Liver (tissue), 9 donors: ENCODE data around the gene TXNDC17. TPM values are rescaled to one million over a fixed set of nuclear protein-coding genes. Genes with fewer than 3 reads are reported as not detected.
"Not testable (repeated sequence)": the region's sequence is repeated elsewhere in the genome, so short reads cannot be mapped to it uniquely, and the experiment has no call there.

Experiments
- DNase-seq: peaks from one replicate; pipeline ENCODE4 v3.0.0-alpha.2; 2017; ENCODE audit warnings: low spot score
- H3K27ac ChIP-seq, 2 donors: one replicate each; pipeline ENCODE4 v1.7.0; 2013; ENCODE audit warnings: inconsistent platforms in 2 of 2, low read length in 2 of 2, control low read depth in 1 of 2, low read depth in 1 of 2, mild to moderate bottlenecking in 1 of 2
- H3K27me3 ChIP-seq, 4 donors: one replicate each; pipeline versions ENCODE4 v1.6.1 to v1.7.0; 2013; ENCODE audit warnings: low read length in 3 of 4, inconsistent platforms in 1 of 4, mild to moderate bottlenecking in 1 of 4, moderate library complexity in 1 of 4; ENCODE audit not compliant: control insufficient read depth in 4 of 4, insufficient read depth in 4 of 4
- H3K36me3 ChIP-seq, 4 donors: one replicate each; pipeline versions ENCODE4 v1.6.1 to v1.7.0; 2013; ENCODE audit warnings: low read length in 3 of 4, mild to moderate bottlenecking in 3 of 4, low read depth in 1 of 4, moderate library complexity in 1 of 4; ENCODE audit not compliant: control insufficient read depth in 4 of 4, insufficient read depth in 3 of 4
- H3K4me1 ChIP-seq, 4 donors: one replicate each; pipeline versions ENCODE4 v1.6.1 to v1.7.0; 2013; ENCODE audit warnings: low read length in 3 of 4, mild to moderate bottlenecking in 3 of 4, moderate library complexity in 1 of 4; ENCODE audit not compliant: control insufficient read depth in 4 of 4, insufficient read depth in 4 of 4
- H3K4me3 ChIP-seq, 3 donors: one replicate each; pipeline versions ENCODE4 v1.6.1 to v1.7.0; 2013; ENCODE audit warnings: low read length in 3 of 3, control low read depth in 1 of 3, low read depth in 1 of 3, mild to moderate bottlenecking in 1 of 3
- H3K9ac ChIP-seq, 2 donors: one replicate each; pipeline ENCODE4 v1.7.0; 2013; ENCODE audit warnings: low read length in 2 of 2, mild to moderate bottlenecking in 2 of 2, moderate library complexity in 2 of 2, control low read depth in 1 of 2, low read depth in 1 of 2
- H3K9me3 ChIP-seq, 4 donors: one replicate each; pipeline versions ENCODE4 v1.6.1 to v1.7.0; 2013; ENCODE audit warnings: low read length in 3 of 4; ENCODE audit not compliant: control insufficient read depth in 4 of 4
- FOXA1 ChIP-seq: IDR thresholded peaks from 2 replicates; pipeline ENCODE4 v1.6.1; 2016; ENCODE audit warnings: antibody characterized with exemption
- FOXA2 ChIP-seq: IDR thresholded peaks from 2 replicates; pipeline ENCODE4 v1.6.1; 2016; ENCODE audit warnings: antibody characterized with exemption
- GABPA ChIP-seq, 2 donors: IDR thresholded peaks in 1 of 2; conservative IDR thresholded peaks in 1 of 2; 2 replicates each; pipeline ENCODE4 v1.6.1; 2016; ENCODE audit warnings: antibody characterized with exemption in 2 of 2, mild to moderate bottlenecking in 1 of 2, moderate library complexity in 1 of 2
- HNF4A ChIP-seq, 2 donors: conservative IDR thresholded peaks; 2 replicates each; pipeline ENCODE4 v1.6.1; 2016; ENCODE audit warnings: antibody characterized with exemption in 2 of 2, mild to moderate bottlenecking in 2 of 2
- HNF4G ChIP-seq: IDR thresholded peaks from 2 replicates; pipeline ENCODE4 v1.6.1; 2016; ENCODE audit warnings: antibody characterized with exemption
- JUND ChIP-seq, 2 donors: IDR thresholded peaks; 2 replicates each; pipeline ENCODE4 v1.6.1; 2016; ENCODE audit warnings: antibody characterized with exemption in 2 of 2
- NR2F2 ChIP-seq: IDR thresholded peaks from 2 replicates; pipeline ENCODE4 v1.6.1; 2016; ENCODE audit warnings: antibody characterized with exemption
- RAD21 ChIP-seq, 2 donors: IDR thresholded peaks; 2 replicates each; pipeline ENCODE4 v1.6.1; 2016; ENCODE audit warnings: antibody characterized with exemption in 2 of 2, mild to moderate bottlenecking in 2 of 2
- SP1 ChIP-seq: IDR thresholded peaks from 2 replicates; pipeline ENCODE4 v1.6.1; 2018; ENCODE audit warnings: antibody characterized with exemption, mild to moderate bottlenecking
- TAF1 ChIP-seq: conservative IDR thresholded peaks from 2 replicates; pipeline ENCODE4 v1.6.1; 2016; ENCODE audit warnings: antibody characterized with exemption, mild to moderate bottlenecking
- YY1 ChIP-seq: IDR thresholded peaks from 2 replicates; pipeline ENCODE4 v1.6.1; 2016; ENCODE audit warnings: antibody characterized with exemption, mild to moderate bottlenecking
- WGBS: extraction: QIAGEN DNeasy Blood & Tissue Kit; methylation state at CpG from one replicate; pipeline ENCODE4 v1.1.7; 2013; 5-methylcytosine and 5-hydroxymethylcytosine counted together
- polyA plus RNA-seq, 2 donors: library from polyadenylated mRNA; stranded (reverse) in 1 of 2; unstranded in 1 of 2; fragments of 200-250 nt in 1 of 2; fragments of >200 nt in 1 of 2; fragmentation: Nextera tagmentation in 1 of 2; extraction: Ambion mirVana in 1 of 2; gene quantifications; one replicate each; pipeline versions ENCODE4 v1.2.1 to v1.2.3, GENCODE V29; 2013 to 2015
- total RNA-seq, 2 donors: library from RNA; depleted of rRNA; stranded (reverse); fragments of >200 nt; gene quantifications; one replicate each; pipeline ENCODE4 v1.2.3, GENCODE V29; 2014
- TF ChIP-seq, protein P1 (sequence below): IDR thresholded peaks from 2 replicates; pipeline ENCODE4 v1.6.1; 2016; ENCODE audit warnings: antibody characterized with exemption
- TF ChIP-seq, protein P2 (sequence below): IDR thresholded peaks from 2 replicates; pipeline ENCODE4 v1.6.1; 2016; ENCODE audit warnings: antibody characterized with exemption
- TF ChIP-seq, protein P3 (sequence below): IDR thresholded peaks from 2 replicates; pipeline ENCODE4 v1.6.1; 2016; ENCODE audit warnings: antibody characterized with exemption
- TF ChIP-seq, protein P4 (sequence below): IDR thresholded peaks from 2 replicates; pipeline ENCODE4 v1.6.1; 2016; ENCODE audit warnings: antibody characterized with exemption, mild to moderate bottlenecking
- donor health status: healthy.
- donor health status: healthy.
- donor health status: healthy.
- donor health status: healthy.
- donor health status: healthy.

TXNDC17 gene
- total and polyA plus RNA-seq, 4 donors, result 32.9 to 329 (median 99.6) TPM

GRCh38 chr17:6591599-6592158, 49.2 kb upstream of the TXNDC17 start:
- Histone ChIP-seq H3K9me3 (no peaks in the 10 kb centered on the region), H3K4me1 (no peaks in the 10 kb centered on the region), H3K9ac (no peak overlapping the region), H3K36me3 (peaks cover 2 to 43% (median 27%) of the 10 kb centered on the region in 4 donors), H3K27ac (no peak overlapping the region), H3K27me3 (no peaks in the 10 kb centered on the region), H3K4me3 (no peak overlapping the region)
- DNase-seq, result no peak
- 81% methylated on average over 7 of the region's 7 CpGs for WGBS
- TF ChIP-seq RAD21 (IDR thresholded peaks at IDR 0.05) (no peak), HNF4G (no peak), GABPA (IDR thresholded peaks at IDR 0.05 in 1 of 2, conservative IDR thresholded peaks at IDR 0.05 in 1 of 2) (no peak), SP1 (no peak)
- TF ChIP-seq, protein P1, sequence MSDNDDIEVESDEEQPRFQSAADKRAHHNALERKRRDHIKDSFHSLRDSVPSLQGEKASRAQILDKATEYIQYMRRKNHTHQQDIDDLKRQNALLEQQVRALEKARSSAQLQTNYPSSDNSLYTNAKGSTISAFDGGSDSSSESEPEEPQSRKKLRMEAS, result no peak

GRCh38 chr17:6592173-6592572, 48.7 kb upstream of the TXNDC17 start:
- Histone ChIP-seq H3K4me3 (no peak overlapping the region), H3K9ac (no peak overlapping the region), H3K27ac (no peak overlapping the region), H3K4me1 (no peaks in the 10 kb centered on the region), H3K36me3 (peaks cover 2 to 42% (median 27%) of the 10 kb centered on the region in 4 donors), H3K9me3 (no peaks in the 10 kb centered on the region), H3K27me3 (no peaks in the 10 kb centered on the region)
- no peak for DNase-seq
- TF ChIP-seq SP1 (no peak), HNF4A (conservative IDR thresholded peaks at IDR 0.05) (no peak), TAF1 (no peak), YY1 (no peak), FOXA1 (no peak), GABPA (IDR thresholded peaks at IDR 0.05 in 1 of 2, conservative IDR thresholded peaks at IDR 0.05 in 1 of 2) (no peak), FOXA2 (no peak), NR2F2 (no peak), HNF4G (no peak), JUND (IDR thresholded peaks at IDR 0.05) (no peak), RAD21 (IDR thresholded peaks at IDR 0.05) (no peak)
- TF ChIP-seq, protein P2, sequence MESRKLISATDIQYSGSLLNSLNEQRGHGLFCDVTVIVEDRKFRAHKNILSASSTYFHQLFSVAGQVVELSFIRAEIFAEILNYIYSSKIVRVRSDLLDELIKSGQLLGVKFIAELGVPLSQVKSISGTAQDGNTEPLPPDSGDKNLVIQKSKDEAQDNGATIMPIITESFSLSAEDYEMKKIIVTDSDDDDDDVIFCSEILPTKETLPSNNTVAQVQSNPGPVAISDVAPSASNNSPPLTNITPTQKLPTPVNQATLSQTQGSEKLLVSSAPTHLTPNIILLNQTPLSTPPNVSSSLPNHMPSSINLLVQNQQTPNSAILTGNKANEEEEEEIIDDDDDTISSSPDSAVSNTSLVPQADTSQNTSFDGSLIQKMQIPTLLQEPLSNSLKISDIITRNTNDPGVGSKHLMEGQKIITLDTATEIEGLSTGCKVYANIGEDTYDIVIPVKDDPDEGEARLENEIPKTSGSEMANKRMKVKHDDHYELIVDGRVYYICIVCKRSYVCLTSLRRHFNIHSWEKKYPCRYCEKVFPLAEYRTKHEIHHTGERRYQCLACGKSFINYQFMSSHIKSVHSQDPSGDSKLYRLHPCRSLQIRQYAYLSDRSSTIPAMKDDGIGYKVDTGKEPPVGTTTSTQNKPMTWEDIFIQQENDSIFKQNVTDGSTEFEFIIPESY, result no peak
- TF ChIP-seq, protein P1, result no peak
- TF ChIP-seq, protein P3, sequence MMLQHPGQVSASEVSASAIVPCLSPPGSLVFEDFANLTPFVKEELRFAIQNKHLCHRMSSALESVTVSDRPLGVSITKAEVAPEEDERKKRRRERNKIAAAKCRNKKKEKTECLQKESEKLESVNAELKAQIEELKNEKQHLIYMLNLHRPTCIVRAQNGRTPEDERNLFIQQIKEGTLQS, result no peak
- TF ChIP-seq, protein P4, sequence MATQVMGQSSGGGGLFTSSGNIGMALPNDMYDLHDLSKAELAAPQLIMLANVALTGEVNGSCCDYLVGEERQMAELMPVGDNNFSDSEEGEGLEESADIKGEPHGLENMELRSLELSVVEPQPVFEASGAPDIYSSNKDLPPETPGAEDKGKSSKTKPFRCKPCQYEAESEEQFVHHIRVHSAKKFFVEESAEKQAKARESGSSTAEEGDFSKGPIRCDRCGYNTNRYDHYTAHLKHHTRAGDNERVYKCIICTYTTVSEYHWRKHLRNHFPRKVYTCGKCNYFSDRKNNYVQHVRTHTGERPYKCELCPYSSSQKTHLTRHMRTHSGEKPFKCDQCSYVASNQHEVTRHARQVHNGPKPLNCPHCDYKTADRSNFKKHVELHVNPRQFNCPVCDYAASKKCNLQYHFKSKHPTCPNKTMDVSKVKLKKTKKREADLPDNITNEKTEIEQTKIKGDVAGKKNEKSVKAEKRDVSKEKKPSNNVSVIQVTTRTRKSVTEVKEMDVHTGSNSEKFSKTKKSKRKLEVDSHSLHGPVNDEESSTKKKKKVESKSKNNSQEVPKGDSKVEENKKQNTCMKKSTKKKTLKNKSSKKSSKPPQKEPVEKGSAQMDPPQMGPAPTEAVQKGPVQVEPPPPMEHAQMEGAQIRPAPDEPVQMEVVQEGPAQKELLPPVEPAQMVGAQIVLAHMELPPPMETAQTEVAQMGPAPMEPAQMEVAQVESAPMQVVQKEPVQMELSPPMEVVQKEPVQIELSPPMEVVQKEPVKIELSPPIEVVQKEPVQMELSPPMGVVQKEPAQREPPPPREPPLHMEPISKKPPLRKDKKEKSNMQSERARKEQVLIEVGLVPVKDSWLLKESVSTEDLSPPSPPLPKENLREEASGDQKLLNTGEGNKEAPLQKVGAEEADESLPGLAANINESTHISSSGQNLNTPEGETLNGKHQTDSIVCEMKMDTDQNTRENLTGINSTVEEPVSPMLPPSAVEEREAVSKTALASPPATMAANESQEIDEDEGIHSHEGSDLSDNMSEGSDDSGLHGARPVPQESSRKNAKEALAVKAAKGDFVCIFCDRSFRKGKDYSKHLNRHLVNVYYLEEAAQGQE, result no peak
- WGBS, result 80% methylated on average over 6 of the region's 6 CpGs

DNA sequence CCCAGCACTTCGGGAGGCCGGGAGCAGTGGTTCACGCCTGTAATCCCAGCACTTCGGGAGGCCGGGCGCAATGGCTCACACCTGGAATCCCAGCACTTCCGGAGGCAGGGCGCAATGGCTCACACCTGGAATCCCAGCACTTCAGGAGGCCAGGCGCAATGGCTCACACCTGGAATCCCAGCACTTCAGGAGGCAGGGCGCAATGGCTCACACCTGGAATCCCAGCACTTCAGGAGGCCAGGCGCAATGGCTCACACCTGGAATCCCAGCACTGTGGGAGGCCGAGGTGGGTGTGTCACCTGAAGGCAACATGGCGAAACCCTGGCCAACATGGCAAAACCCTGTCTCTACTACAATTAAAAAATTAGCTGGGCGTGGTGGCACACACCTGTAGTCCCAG, 47.5 kb upstream of the TXNDC17 start:
- peaks cover 2 to 42% (median 27%) of the 10 kb centered on the region in 4 donors for H3K36me3 ChIP-seq
- not testable (repeated sequence) for H3K9ac ChIP-seq, DNase-seq, H3K4me3 ChIP-seq, H3K27ac ChIP-seq, H3K27me3 ChIP-seq, H3K9me3 ChIP-seq, H3K4me1 ChIP-seq
- 98% methylated on average over 14 of the region's 14 CpGs for WGBS
